ENCODE measurements around the gene KCNQ1OT1. TPM values are rescaled to one million over a fixed set of nuclear protein-coding genes. Genes with fewer than 3 reads are reported as not detected.
"Not testable (repeated sequence)": the region's sequence is repeated elsewhere in the genome, so short reads cannot be mapped to it uniquely, and the experiment has no call there.

KCNQ1OT1 gene
- total RNA-seq, 1 donor from 2014 or later: 1.6 TPM

GRCh38 chr11:2641623-2642022 lies 58.2 kb downstream of the KCNQ1OT1 start:
- Histone ChIP-seq H3K9me3 (peaks cover 68% of the 10 kb centered on the region), H3K27ac (no peak overlapping the region), H3K4me1 (no peaks in the 10 kb centered on the region), H3K27me3 (ENCODE audit: low read depth) (no peaks in the 10 kb centered on the region), H3K36me3 (no peaks in the 10 kb centered on the region), H3K4me3 (no peak overlapping the region)
- no peak for DNase-seq
- ATAC-seq: no peak
- intact Hi-C loops (cut with DNase I): no loop called here
- TF ChIP-seq CTCF (IDR thresholded peaks at IDR 0.05): no peak

GRCh38 chr11:2639763-2640162 lies 60.0 kb downstream of the KCNQ1OT1 start:
- H3K4me1 ChIP-seq; DNase-seq; H3K27ac ChIP-seq; ATAC-seq; H3K36me3 ChIP-seq; H3K27me3 ChIP-seq (ENCODE audit: low read depth); intact Hi-C loops (cut with DNase I); H3K4me3 ChIP-seq: not testable (repeated sequence)
- peaks cover 51% of the 10 kb centered on the region for H3K9me3 ChIP-seq

- intact Hi-C loops (cut with DNase I): no loop called here
These were observed 68.6 kb downstream of the KCNQ1OT1 start for GRCh38 chr11:2631161-2631560.

GRCh38 chr11:2630679-2631078 lies 69.1 kb downstream of the KCNQ1OT1 start:
- DNase-seq: no peak
- H3K4me3 ChIP-seq: no peak overlapping the region
- H3K27me3 ChIP-seq (ENCODE audit: low read depth): no peaks in the 10 kb centered on the region
- intact Hi-C loops (cut with DNase I): no loop called here
- ATAC-seq: no peak
- H3K27ac ChIP-seq: no peak overlapping the region
- H3K4me1 ChIP-seq: no peaks in the 10 kb centered on the region
- H3K36me3 ChIP-seq: no peaks in the 10 kb centered on the region
- no peak for TF ChIP-seq CTCF (IDR thresholded peaks at IDR 0.05)
- H3K9me3 ChIP-seq: peaks cover 39% of the 10 kb centered on the region

More at GRCh38 chr11:2631161-2631560, 68.6 kb downstream of the KCNQ1OT1 start:
- DNase-seq: no peak
- no peak for TF ChIP-seq CTCF (IDR thresholded peaks at IDR 0.05)
- no peak for ATAC-seq
- Histone ChIP-seq H3K27me3 (ENCODE audit: low read depth) (no peaks in the 10 kb centered on the region), H3K27ac (no peak overlapping the region), H3K9me3 (peaks cover 39% of the 10 kb centered on the region), H3K36me3 (no peaks in the 10 kb centered on the region), H3K4me3 (no peak overlapping the region), H3K4me1 (no peaks in the 10 kb centered on the region)

GRCh38 chr11:2625183-2625582 lies 74.6 kb downstream of the KCNQ1OT1 start:
- ATAC-seq: no peak
- intact Hi-C loops (cut with DNase I): no loop called here

GRCh38 chr11:2621894-2622293 lies 77.9 kb downstream of the KCNQ1OT1 start:
- no peak for DNase-seq
- intact Hi-C loops (cut with DNase I): no loop called here

More at GRCh38 chr11:2625183-2625582, 74.6 kb downstream of the KCNQ1OT1 start:
- DNase-seq: no peak
- no peaks in the 10 kb centered on the region for H3K4me1 ChIP-seq
- H3K4me3 ChIP-seq: no peak overlapping the region
- TF ChIP-seq CTCF (IDR thresholded peaks at IDR 0.05): no peak
- no peaks in the 10 kb centered on the region for H3K36me3 ChIP-seq
- H3K9me3 ChIP-seq: peaks cover 10% of the 10 kb centered on the region
- H3K27me3 ChIP-seq (ENCODE audit: low read depth): no peaks in the 10 kb centered on the region
- no peak overlapping the region for H3K27ac ChIP-seq

More at GRCh38 chr11:2621894-2622293, 77.9 kb downstream of the KCNQ1OT1 start:
- Histone ChIP-seq H3K36me3 (no peaks in the 10 kb centered on the region), H3K9me3 (no peaks in the 10 kb centered on the region), H3K4me3 (no peak overlapping the region), H3K27me3 (ENCODE audit: low read depth) (no peaks in the 10 kb centered on the region), H3K4me1 (no peaks in the 10 kb centered on the region), H3K27ac (no peak overlapping the region)
- TF ChIP-seq CTCF (IDR thresholded peaks at IDR 0.05): no peak
- no peak for ATAC-seq
